ENCODE results near the gene FGF12. TPM values are rescaled to one million over a fixed set of nuclear protein-coding genes. Genes with fewer than 3 reads are reported as not detected.

Gene FGF12
- polyA plus RNA-seq, 3 donors = not detected

GRCh38 chr3:192575879-192576506 lies 151.3 kb downstream of the FGF12 start:
- Mint-ChIP-seq H3K36me3 (no peaks in the 10 kb centered on the region), H3K9me3 (peaks cover 0 to 4% (median 0%) of the 10 kb centered on the region in 7 donors), H3K27ac (no peak overlapping the region), H3K27me3 (ENCODE audit: low read depth in 3 of 3) (peaks cover 8 to 15% (median 11%) of the 10 kb centered on the region in 3 donors), H3K4me1 (peaks cover 7% of the 10 kb centered on the region), H3K4me3 (no peak overlapping the region)
- Histone ChIP-seq H3K4me1 (ENCODE audit: control insufficient read depth in 1 of 2, insufficient read depth in 2 of 2, low read length in 2 of 2) (no peaks in the 10 kb centered on the region), H3K4me3 (replicated peaks in 1 of 3; ENCODE audit: low read depth in 2 of 3, low read length in 3 of 3) (no peak overlapping the region), H3K27me3 (ENCODE audit: control insufficient read depth in 2 of 2, insufficient read depth in 2 of 2, low read length in 2 of 2) (peaks cover 0 to 3% of the 10 kb centered on the region in 2 donors), H3K9ac (ENCODE audit: insufficient read depth, low read length, poor library complexity, severe bottlenecking) (no peak overlapping the region), H3K36me3 (replicated peaks in 1 of 2; ENCODE audit: control insufficient read depth in 1 of 2, insufficient read depth in 2 of 2, low read length in 2 of 2) (no peaks in the 10 kb centered on the region), H3K4me2 (replicated peaks; ENCODE audit: extremely low read depth, low read length, poor library complexity, severe bottlenecking) (no peak overlapping the region), H3K27ac (ENCODE audit: low read depth in 1 of 2, low read length in 2 of 2) (no peak overlapping the region), H4K20me1 (ENCODE audit: insufficient read depth, low read length) (no peaks in the 10 kb centered on the region), H2AFZ (ENCODE audit: insufficient read depth, low read depth, low read length, poor library complexity, severe bottlenecking) (no peak overlapping the region), H3K79me2 (ENCODE audit: insufficient read depth, low read length) (no peaks in the 10 kb centered on the region), H3K9me3 (replicated peaks in 1 of 2; ENCODE audit: control insufficient read depth in 1 of 2, insufficient read depth in 1 of 2, low read length in 2 of 2) (no peaks in the 10 kb centered on the region)
- no peak for DNase-seq
- no CpG with 5 or more reads among the region's 3 CpGs for WGBS (ENCODE audit: insufficient coverage)
- intact Hi-C loops (cut with micrococcal nuclease) = no loop called here
- no peak for TF ChIP-seq CTCF (IDR thresholded peaks at IDR 0.05)

GRCh38 chr3:192573240-192573639 lies 154.1 kb downstream of the FGF12 start:
- Histone ChIP-seq H3K36me3 (replicated peaks in 1 of 2; ENCODE audit: control insufficient read depth in 1 of 2, insufficient read depth in 2 of 2, low read length in 2 of 2) (no peaks in the 10 kb centered on the region), H3K4me1 (ENCODE audit: control insufficient read depth in 1 of 2, insufficient read depth in 2 of 2, low read length in 2 of 2) (no peaks in the 10 kb centered on the region), H2AFZ (ENCODE audit: insufficient read depth, low read depth, low read length, poor library complexity, severe bottlenecking) (no peak overlapping the region), H3K9me3 (replicated peaks in 1 of 2; ENCODE audit: control insufficient read depth in 1 of 2, insufficient read depth in 1 of 2, low read length in 2 of 2) (no peaks in the 10 kb centered on the region), H3K4me3 (replicated peaks in 1 of 3; ENCODE audit: low read depth in 2 of 3, low read length in 3 of 3) (no peak overlapping the region), H3K27ac (ENCODE audit: low read depth in 1 of 2, low read length in 2 of 2) (no peak overlapping the region), H3K27me3 (ENCODE audit: control insufficient read depth in 2 of 2, insufficient read depth in 2 of 2, low read length in 2 of 2) (peaks cover 0 to 6% of the 10 kb centered on the region in 2 donors), H3K9ac (ENCODE audit: insufficient read depth, low read length, poor library complexity, severe bottlenecking) (no peak overlapping the region), H4K20me1 (ENCODE audit: insufficient read depth, low read length) (no peaks in the 10 kb centered on the region), H3K79me2 (ENCODE audit: insufficient read depth, low read length) (no peaks in the 10 kb centered on the region), H3K4me2 (replicated peaks; ENCODE audit: extremely low read depth, low read length, poor library complexity, severe bottlenecking) (no peak overlapping the region)
- Mint-ChIP-seq H3K27me3 (ENCODE audit: low read depth in 3 of 3) (peaks cover 10 to 25% (median 11%) of the 10 kb centered on the region in 3 donors), H3K27ac (no peak overlapping the region), H3K4me1 (peaks cover 9% of the 10 kb centered on the region), H3K9me3 (peaks cover 0 to 4% (median 0%) of the 10 kb centered on the region in 7 donors), H3K4me3 (no peak overlapping the region), H3K36me3 (no peaks in the 10 kb centered on the region)
- TF ChIP-seq CTCF (IDR thresholded peaks at IDR 0.05) = no peak
- no peak for DNase-seq
- intact Hi-C loops (cut with micrococcal nuclease) = no loop called here
- WGBS (ENCODE audit: insufficient coverage) = no CpG with 5 or more reads among the region's 2 CpGs

Measured in CD14-positive monocyte (primary cell).